ENCODE data around the gene WDR44.

DNA sequence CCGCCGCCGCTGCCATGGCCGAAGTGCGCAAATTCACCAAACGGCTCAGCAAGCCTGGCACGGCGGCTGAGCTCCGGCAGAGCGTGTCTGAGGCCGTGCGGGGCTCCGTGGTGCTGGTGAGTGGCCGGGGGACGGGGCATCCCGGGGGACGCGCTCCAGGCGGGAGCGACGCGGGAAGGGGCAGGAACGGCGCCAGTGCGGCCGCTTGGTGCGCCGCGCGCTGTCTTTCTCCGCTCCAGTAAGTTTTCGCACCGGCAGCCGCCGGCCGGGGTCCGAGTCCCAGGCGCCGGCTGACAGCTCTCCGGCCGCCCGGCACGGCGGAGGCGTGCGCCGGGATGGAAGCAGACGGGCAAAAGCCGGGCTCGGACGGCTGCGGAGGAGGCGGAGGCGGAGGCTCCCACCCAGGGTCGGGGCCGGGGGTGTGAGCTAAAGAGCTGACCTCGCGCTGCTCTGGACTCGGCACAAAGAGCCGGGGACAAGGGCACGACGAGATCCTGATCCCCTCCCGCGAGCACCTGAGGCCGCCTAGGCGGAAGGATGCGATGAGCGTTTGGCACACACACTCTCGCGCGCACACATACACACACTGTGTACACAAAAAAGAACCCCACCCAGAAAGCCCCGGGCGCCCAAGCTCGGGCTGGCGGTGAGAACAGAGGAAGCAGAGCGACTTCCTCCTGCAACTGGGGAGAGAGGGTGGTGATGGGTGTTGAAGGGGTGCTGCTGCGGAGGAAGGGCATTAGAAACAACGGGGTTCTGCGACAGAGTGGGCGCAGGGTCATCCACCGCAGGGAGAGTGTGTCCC is 150.3 kb downstream of the WDR44 start:
- TF ChIP-seq, protein P1, sequence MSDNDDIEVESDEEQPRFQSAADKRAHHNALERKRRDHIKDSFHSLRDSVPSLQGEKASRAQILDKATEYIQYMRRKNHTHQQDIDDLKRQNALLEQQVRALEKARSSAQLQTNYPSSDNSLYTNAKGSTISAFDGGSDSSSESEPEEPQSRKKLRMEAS (CRISPR knock-in tag; IDR thresholded peaks at IDR 0.05), result no peak
- TF ChIP-seq, protein P2, sequence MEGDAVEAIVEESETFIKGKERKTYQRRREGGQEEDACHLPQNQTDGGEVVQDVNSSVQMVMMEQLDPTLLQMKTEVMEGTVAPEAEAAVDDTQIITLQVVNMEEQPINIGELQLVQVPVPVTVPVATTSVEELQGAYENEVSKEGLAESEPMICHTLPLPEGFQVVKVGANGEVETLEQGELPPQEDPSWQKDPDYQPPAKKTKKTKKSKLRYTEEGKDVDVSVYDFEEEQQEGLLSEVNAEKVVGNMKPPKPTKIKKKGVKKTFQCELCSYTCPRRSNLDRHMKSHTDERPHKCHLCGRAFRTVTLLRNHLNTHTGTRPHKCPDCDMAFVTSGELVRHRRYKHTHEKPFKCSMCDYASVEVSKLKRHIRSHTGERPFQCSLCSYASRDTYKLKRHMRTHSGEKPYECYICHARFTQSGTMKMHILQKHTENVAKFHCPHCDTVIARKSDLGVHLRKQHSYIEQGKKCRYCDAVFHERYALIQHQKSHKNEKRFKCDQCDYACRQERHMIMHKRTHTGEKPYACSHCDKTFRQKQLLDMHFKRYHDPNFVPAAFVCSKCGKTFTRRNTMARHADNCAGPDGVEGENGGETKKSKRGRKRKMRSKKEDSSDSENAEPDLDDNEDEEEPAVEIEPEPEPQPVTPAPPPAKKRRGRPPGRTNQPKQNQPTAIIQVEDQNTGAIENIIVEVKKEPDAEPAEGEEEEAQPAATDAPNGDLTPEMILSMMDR (IDR thresholded peaks at IDR 0.05), result no peak
- TF ChIP-seq ZNF317 (CRISPR knock-in tag; IDR thresholded peaks at IDR 0.05; ENCODE audit: borderline replicate concordance, low read depth) (no peak), NR1H2 (CRISPR knock-in tag; IDR thresholded peaks at IDR 0.05) (no peak), RELA (CRISPR knock-in tag; IDR thresholded peaks at IDR 0.05; ENCODE audit: borderline replicate concordance) (no peak), KAT7 (CRISPR knock-in tag; IDR thresholded peaks at IDR 0.05; ENCODE audit: borderline replicate concordance) (no peak; the same call in 1 of the 2 replicates), ATF1 (CRISPR knock-in tag; IDR thresholded peaks at IDR 0.05) (no peak)
